ENCODE measurements around the gene SPHKAP. TPM values are rescaled to one million over a fixed set of nuclear protein-coding genes. Genes with fewer than 3 reads are reported as not detected.

Gene SPHKAP
- polyA plus RNA-seq, 1 donor (not counting 4 experiments of a cell fraction or from before 2014, with no cell fraction given), result not detected

GRCh38 chr2:228066126-228066798 lies 115.2 kb downstream of the SPHKAP start:
- FAIRE-seq, result no peak
- Histone ChIP-seq H3K79me2 (ENCODE audit: control insufficient read depth, insufficient read depth, low read length) (no peaks in the 10 kb centered on the region), H3K9me1 (ENCODE audit: control insufficient read depth, extremely low read depth, insufficient read depth, low read length) (no peaks in the 10 kb centered on the region), H3K36me3 (ENCODE audit: control insufficient read depth in 2 of 2, extremely low read depth in 1 of 2, insufficient read depth in 2 of 2, low read length in 2 of 2) (no peaks in the 10 kb centered on the region), H4K20me1 (ENCODE audit: control insufficient read depth, extremely low read depth, insufficient read depth, low read length) (no peaks in the 10 kb centered on the region), H3K9ac (ENCODE audit: control insufficient read depth, extremely low read depth, insufficient read depth, low read length) (no peak overlapping the region), H2AFZ (ENCODE audit: control insufficient read depth, low read length) (no peak overlapping the region), H3K27me3 (ENCODE audit: control insufficient read depth, extremely low read depth, insufficient read depth, low read length) (no peaks in the 10 kb centered on the region), H3K27ac (ENCODE audit: control insufficient read depth, insufficient read depth, low read length) (no peak overlapping the region), H3K4me1 (ENCODE audit: control insufficient read depth, extremely low read depth, insufficient read depth, low read length) (no peaks in the 10 kb centered on the region), H3K4me2 (ENCODE audit: control insufficient read depth, extremely low read depth, insufficient read depth, low read depth, low read length) (no peak overlapping the region), H3K4me3 (ENCODE audit: control insufficient read depth in 2 of 3, extremely low read depth in 1 of 3, insufficient read depth in 2 of 3, low read depth in 1 of 3, low read length in 3 of 3) (no peak overlapping the region), H3K9me3 (ENCODE audit: control insufficient read depth, low read depth, low read length) (no peaks in the 10 kb centered on the region)
- TF ChIP-seq CTCF (optimal IDR thresholded peaks at IDR 0.05 in 1 of 3, IDR thresholded peaks at IDR 0.05 in 1 of 3, conservative IDR thresholded peaks at IDR 0.05 in 1 of 3; ENCODE audit: extremely low read depth in 1 of 3, insufficient read depth in 2 of 3, low read length in 3 of 3) (no peak), EZH2 (IDR thresholded peaks at IDR 0.05; ENCODE audit: low read length) (no peak)
- no peak for DNase-seq (ENCODE audit: low read depth, low spot score)
- dilution Hi-C loops (cut with MboI; ENCODE audit: extremely low pct_ligation_motif_present, low sequenced_read_pairs), result no loop called here

- Histone ChIP-seq H3K9me1 (ENCODE audit: control insufficient read depth, extremely low read depth, insufficient read depth, low read length) (no peaks in the 10 kb centered on the region), H3K9me3 (ENCODE audit: control insufficient read depth, low read depth, low read length) (no peaks in the 10 kb centered on the region), H3K27me3 (ENCODE audit: control insufficient read depth, extremely low read depth, insufficient read depth, low read length) (no peaks in the 10 kb centered on the region), H2AFZ (ENCODE audit: control insufficient read depth, low read length) (no peak overlapping the region), H4K20me1 (ENCODE audit: control insufficient read depth, extremely low read depth, insufficient read depth, low read length) (no peaks in the 10 kb centered on the region), H3K4me2 (ENCODE audit: control insufficient read depth, extremely low read depth, insufficient read depth, low read depth, low read length) (no peak overlapping the region), H3K4me1 (ENCODE audit: control insufficient read depth, extremely low read depth, insufficient read depth, low read length) (no peaks in the 10 kb centered on the region), H3K4me3 (ENCODE audit: control insufficient read depth in 2 of 3, extremely low read depth in 1 of 3, insufficient read depth in 2 of 3, low read depth in 1 of 3, low read length in 3 of 3) (no peak overlapping the region), H3K79me2 (ENCODE audit: control insufficient read depth, insufficient read depth, low read length) (no peaks in the 10 kb centered on the region), H3K27ac (ENCODE audit: control insufficient read depth, insufficient read depth, low read length) (no peak overlapping the region), H3K36me3 (ENCODE audit: control insufficient read depth in 2 of 2, extremely low read depth in 1 of 2, insufficient read depth in 2 of 2, low read length in 2 of 2) (no peaks in the 10 kb centered on the region), H3K9ac (ENCODE audit: control insufficient read depth, extremely low read depth, insufficient read depth, low read length) (no peak overlapping the region)
- no peak for FAIRE-seq
- no peak for TF ChIP-seq CTCF (optimal IDR thresholded peaks at IDR 0.05 in 1 of 3, IDR thresholded peaks at IDR 0.05 in 1 of 3, conservative IDR thresholded peaks at IDR 0.05 in 1 of 3; ENCODE audit: extremely low read depth in 1 of 3, insufficient read depth in 2 of 3, low read length in 3 of 3)
- TF ChIP-seq EZH2 (IDR thresholded peaks at IDR 0.05; ENCODE audit: low read length), result no peak
- DNase-seq (ENCODE audit: low read depth, low spot score), result no peak
- dilution Hi-C loops (cut with MboI; ENCODE audit: extremely low pct_ligation_motif_present, low sequenced_read_pairs), result no loop called here
Observed at GRCh38 chr2:228065686-228066085, 115.8 kb downstream of the SPHKAP start.

Measured in keratinocyte (primary cell).